ENCODE measurements around the gene PI16. TPM values are rescaled to one million over a fixed set of nuclear protein-coding genes. Genes with fewer than 3 reads are reported as not detected.

PI16 gene
- total and polyA plus RNA-seq, 2 experiments from 2014 or later, result 0.50 TPM; not detected in 1

DNA sequence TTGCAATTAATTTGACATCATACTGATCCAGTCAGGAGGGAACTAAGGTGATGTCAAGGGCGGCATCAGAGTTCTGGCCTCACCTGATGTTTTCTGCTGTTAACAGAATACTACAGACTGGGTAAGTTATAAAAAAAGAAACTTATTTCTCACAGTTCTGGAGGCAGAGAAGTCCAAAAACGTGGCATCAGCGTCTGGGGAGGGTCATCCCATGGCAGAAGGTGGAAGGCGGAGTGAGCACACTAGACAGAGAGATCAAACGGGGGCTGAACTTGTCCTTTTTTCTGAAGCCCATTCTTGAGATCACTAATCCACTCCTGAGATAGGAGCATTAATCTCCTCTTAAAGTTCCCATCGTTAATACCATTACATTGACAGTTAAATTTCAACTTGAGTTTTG lies 34.7 kb downstream of the PI16 start:
- Histone ChIP-seq H4K20me1 (replicated peaks; ENCODE audit: insufficient read depth) (peaks cover 4% of the 10 kb centered on the region), H3K27me3 (ENCODE audit: insufficient read depth) (no peaks in the 10 kb centered on the region), H3K79me2 (replicated peaks; ENCODE audit: insufficient read depth) (peaks cover 19% of the 10 kb centered on the region), H3K4me2 (no peak overlapping the region), H3K9me2 (ENCODE audit: insufficient read depth) (no peaks in the 10 kb centered on the region), H2AFZ (no peak overlapping the region), H3K36me3 (ENCODE audit: insufficient read depth) (no peaks in the 10 kb centered on the region), H3F3A (replicated peaks; ENCODE audit: low read depth) (peaks cover 3% of the 10 kb centered on the region; the same call in 1 of the 2 replicates), H3K4me1 (ENCODE audit: insufficient read depth) (peaks cover 15% of the 10 kb centered on the region), H3K4me3 (no peak overlapping the region), H3K27ac (ENCODE audit: low read depth) (no peak overlapping the region)
- peaks cover 6% of the 10 kb centered on the region for H3K27me3 Mint-ChIP-seq (ENCODE audit: insufficient read depth, low read depth, poor library complexity)
- no peak overlapping the region for H3K4me3 Mint-ChIP-seq
- no peak for TF ChIP-seq POLR2AphosphoS5 (IDR thresholded peaks at IDR 0.05; ENCODE audit: low read depth)
- TF ChIP-seq, protein P1, sequence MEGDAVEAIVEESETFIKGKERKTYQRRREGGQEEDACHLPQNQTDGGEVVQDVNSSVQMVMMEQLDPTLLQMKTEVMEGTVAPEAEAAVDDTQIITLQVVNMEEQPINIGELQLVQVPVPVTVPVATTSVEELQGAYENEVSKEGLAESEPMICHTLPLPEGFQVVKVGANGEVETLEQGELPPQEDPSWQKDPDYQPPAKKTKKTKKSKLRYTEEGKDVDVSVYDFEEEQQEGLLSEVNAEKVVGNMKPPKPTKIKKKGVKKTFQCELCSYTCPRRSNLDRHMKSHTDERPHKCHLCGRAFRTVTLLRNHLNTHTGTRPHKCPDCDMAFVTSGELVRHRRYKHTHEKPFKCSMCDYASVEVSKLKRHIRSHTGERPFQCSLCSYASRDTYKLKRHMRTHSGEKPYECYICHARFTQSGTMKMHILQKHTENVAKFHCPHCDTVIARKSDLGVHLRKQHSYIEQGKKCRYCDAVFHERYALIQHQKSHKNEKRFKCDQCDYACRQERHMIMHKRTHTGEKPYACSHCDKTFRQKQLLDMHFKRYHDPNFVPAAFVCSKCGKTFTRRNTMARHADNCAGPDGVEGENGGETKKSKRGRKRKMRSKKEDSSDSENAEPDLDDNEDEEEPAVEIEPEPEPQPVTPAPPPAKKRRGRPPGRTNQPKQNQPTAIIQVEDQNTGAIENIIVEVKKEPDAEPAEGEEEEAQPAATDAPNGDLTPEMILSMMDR (conservative IDR thresholded peaks at IDR 0.05; ENCODE audit: low read depth in 2 of 2), result no peak
- no peak for TF ChIP-seq EZH2phosphoT487 (IDR thresholded peaks at IDR 0.05; ENCODE audit: unreplicated experiment)
- TF ChIP-seq CREB1 (CRISPR knock-in tag; IDR thresholded peaks at IDR 0.05; ENCODE audit: low read depth), result no peak
- TF ChIP-seq ZNF114 (CRISPR knock-in tag; IDR thresholded peaks at IDR 0.05), result no peak
- TF ChIP-seq, protein P2, sequence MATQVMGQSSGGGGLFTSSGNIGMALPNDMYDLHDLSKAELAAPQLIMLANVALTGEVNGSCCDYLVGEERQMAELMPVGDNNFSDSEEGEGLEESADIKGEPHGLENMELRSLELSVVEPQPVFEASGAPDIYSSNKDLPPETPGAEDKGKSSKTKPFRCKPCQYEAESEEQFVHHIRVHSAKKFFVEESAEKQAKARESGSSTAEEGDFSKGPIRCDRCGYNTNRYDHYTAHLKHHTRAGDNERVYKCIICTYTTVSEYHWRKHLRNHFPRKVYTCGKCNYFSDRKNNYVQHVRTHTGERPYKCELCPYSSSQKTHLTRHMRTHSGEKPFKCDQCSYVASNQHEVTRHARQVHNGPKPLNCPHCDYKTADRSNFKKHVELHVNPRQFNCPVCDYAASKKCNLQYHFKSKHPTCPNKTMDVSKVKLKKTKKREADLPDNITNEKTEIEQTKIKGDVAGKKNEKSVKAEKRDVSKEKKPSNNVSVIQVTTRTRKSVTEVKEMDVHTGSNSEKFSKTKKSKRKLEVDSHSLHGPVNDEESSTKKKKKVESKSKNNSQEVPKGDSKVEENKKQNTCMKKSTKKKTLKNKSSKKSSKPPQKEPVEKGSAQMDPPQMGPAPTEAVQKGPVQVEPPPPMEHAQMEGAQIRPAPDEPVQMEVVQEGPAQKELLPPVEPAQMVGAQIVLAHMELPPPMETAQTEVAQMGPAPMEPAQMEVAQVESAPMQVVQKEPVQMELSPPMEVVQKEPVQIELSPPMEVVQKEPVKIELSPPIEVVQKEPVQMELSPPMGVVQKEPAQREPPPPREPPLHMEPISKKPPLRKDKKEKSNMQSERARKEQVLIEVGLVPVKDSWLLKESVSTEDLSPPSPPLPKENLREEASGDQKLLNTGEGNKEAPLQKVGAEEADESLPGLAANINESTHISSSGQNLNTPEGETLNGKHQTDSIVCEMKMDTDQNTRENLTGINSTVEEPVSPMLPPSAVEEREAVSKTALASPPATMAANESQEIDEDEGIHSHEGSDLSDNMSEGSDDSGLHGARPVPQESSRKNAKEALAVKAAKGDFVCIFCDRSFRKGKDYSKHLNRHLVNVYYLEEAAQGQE (IDR thresholded peaks at IDR 0.05; ENCODE audit: unreplicated experiment), result no peak
- no peak for TF ChIP-seq JUNB (IDR thresholded peaks at IDR 0.05; ENCODE audit: unreplicated experiment)
- TF ChIP-seq ZNF331 (CRISPR knock-in tag; IDR thresholded peaks at IDR 0.05; ENCODE audit: low read depth), result no peak
- TF ChIP-seq STAT1 (IDR thresholded peaks at IDR 0.05; ENCODE audit: unreplicated experiment), result no peak
- no peak for TF ChIP-seq ETS1 (IDR thresholded peaks at IDR 0.05)
- no peak for TF ChIP-seq NANOG (IDR thresholded peaks at IDR 0.05; ENCODE audit: borderline replicate concordance)
- no peak for TF ChIP-seq EZH2 (IDR thresholded peaks at IDR 0.05; ENCODE audit: low read depth, unreplicated experiment)
- TF ChIP-seq, protein P3, sequence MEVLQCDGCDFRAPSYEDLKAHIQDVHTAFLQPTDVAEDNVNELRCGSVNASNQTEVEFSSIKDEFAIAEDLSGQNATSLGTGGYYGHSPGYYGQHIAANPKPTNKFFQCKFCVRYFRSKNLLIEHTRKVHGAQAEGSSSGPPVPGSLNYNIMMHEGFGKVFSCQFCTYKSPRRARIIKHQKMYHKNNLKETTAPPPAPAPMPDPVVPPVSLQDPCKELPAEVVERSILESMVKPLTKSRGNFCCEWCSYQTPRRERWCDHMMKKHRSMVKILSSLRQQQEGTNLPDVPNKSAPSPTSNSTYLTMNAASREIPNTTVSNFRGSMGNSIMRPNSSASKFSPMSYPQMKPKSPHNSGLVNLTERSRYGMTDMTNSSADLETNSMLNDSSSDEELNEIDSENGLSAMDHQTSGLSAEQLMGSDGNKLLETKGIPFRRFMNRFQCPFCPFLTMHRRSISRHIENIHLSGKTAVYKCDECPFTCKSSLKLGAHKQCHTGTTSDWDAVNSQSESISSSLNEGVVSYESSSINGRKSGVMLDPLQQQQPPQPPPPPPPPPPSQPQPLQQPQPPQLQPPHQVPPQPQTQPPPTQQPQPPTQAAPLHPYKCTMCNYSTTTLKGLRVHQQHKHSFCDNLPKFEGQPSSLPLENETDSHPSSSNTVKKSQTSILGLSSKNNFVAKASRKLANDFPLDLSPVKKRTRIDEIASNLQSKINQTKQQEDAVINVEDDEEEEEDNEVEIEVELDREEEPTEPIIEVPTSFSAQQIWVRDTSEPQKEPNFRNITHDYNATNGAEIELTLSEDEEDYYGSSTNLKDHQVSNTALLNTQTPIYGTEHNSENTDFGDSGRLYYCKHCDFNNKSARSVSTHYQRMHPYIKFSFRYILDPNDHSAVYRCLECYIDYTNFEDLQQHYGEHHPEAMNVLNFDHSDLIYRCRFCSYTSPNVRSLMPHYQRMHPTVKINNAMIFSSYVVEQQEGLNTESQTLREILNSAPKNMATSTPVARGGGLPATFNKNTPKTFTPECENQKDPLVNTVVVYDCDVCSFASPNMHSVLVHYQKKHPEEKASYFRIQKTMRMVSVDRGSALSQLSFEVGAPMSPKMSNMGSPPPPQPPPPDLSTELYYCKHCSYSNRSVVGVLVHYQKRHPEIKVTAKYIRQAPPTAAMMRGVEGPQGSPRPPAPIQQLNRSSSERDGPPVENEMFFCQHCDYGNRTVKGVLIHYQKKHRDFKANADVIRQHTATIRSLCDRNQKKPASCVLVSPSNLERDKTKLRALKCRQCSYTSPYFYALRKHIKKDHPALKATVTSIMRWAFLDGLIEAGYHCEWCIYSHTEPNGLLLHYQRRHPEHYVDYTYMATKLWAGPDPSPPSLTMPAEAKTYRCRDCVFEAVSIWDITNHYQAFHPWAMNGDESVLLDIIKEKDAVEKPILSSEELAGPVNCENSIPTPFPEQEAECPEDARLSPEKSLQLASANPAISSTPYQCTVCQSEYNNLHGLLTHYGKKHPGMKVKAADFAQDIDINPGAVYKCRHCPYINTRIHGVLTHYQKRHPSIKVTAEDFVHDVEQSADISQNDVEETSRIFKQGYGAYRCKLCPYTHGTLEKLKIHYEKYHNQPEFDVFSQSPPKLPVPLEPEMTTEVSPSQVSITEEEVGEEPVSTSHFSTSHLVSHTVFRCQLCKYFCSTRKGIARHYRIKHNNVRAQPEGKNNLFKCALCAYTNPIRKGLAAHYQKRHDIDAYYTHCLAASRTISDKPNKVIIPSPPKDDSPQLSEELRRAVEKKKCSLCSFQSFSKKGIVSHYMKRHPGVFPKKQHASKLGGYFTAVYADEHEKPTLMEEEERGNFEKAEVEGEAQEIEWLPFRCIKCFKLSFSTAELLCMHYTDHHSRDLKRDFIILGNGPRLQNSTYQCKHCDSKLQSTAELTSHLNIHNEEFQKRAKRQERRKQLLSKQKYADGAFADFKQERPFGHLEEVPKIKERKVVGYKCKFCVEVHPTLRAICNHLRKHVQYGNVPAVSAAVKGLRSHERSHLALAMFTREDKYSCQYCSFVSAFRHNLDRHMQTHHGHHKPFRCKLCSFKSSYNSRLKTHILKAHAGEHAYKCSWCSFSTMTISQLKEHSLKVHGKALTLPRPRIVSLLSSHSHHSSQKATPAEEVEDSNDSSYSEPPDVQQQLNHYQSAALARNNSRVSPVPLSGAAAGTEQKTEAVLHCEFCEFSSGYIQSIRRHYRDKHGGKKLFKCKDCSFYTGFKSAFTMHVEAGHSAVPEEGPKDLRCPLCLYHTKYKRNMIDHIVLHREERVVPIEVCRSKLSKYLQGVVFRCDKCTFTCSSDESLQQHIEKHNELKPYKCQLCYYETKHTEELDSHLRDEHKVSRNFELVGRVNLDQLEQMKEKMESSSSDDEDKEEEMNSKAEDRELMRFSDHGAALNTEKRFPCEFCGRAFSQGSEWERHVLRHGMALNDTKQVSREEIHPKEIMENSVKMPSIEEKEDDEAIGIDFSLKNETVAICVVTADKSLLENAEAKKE (CRISPR knock-in tag; IDR thresholded peaks at IDR 0.05), result no peak
- no peaks in the 10 kb centered on the region; the same call in 2 of the 3 replicates for H3K36me3 Mint-ChIP-seq (ENCODE audit: low read depth)
- H3K9me3 Mint-ChIP-seq, result no peaks in the 10 kb centered on the region; the same call in 1 of the 3 replicates
- no peak for DNase-seq (ENCODE audit: low spot score)
- H3K27ac Mint-ChIP-seq, result no peak overlapping the region
- H3K4me1 Mint-ChIP-seq, result peaks cover 8% of the 10 kb centered on the region
- no peak for ATAC-seq

All from GM23338 (cell line).